Activated naive CD8-positive, alpha-beta T cell treated with anti-CD3 and anti-CD28 coated beads, Interleukin-2, amount 50 U/mL, for 24 hours (primary cell): Measurements from ENCODE around the gene CHST1.

Experiments
- ATAC-seq: fragments of 150-1000 bp; cut with Tn5 transposase; one replicate; pipeline ENCODE4 v1.10.0; 2021
- DNase-seq: peaks from one replicate; pipeline ENCODE4 v3.0.0; 2021
- H3K27ac Mint-ChIP-seq: one replicate; pipeline ENCODE4 v1.8.0; 2021; ENCODE audit warnings: mild to moderate bottlenecking, mixed read lengths
- H3K27me3 Mint-ChIP-seq: one replicate; pipeline ENCODE4 v1.8.0; 2021; ENCODE audit warnings: mixed read lengths
- H3K36me3 Mint-ChIP-seq: one replicate; pipeline ENCODE4 v1.8.0; 2021; ENCODE audit warnings: low read depth, mixed read lengths
- H3K4me1 Mint-ChIP-seq: one replicate; pipeline ENCODE4 v1.8.0; 2021; ENCODE audit warnings: mixed read lengths
- H3K4me3 Mint-ChIP-seq: one replicate; pipeline ENCODE4 v1.8.0; 2021; ENCODE audit warnings: mild to moderate bottlenecking, moderate library complexity, mixed read lengths
- H3K9me3 Mint-ChIP-seq: one replicate; pipeline ENCODE4 v1.8.0; 2021; ENCODE audit warnings: mixed read lengths

CHST1 gene

DNA sequence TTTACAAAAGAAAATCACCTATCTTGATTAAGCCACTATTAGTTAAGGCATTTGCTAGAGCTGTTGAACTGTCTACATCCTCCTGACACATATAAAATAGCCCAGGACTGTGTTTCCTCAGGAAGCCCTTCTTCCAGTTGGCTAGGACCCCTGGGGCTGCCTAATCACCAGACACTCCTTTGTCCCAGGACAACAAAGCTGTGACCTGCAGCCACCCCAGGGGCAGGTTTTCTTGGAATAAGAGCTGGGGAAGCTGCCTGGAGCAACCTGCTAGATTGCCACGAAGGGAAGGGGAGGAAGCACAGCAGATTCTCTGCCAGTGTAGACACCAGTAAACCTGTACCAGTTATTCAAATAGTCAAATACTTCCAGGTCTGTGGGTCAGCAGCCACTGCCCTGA, 17.6 kb downstream of the CHST1 start:
- no peak for DNase-seq
- Mint-ChIP-seq H3K9me3 (no peaks in the 10 kb centered on the region), H3K4me3 (no peak overlapping the region), H3K27me3 (peaks cover 6% of the 10 kb centered on the region), H3K36me3 (no peaks in the 10 kb centered on the region), H3K27ac (no peak overlapping the region), H3K4me1 (peaks cover 9% of the 10 kb centered on the region)
- ATAC-seq: no peak

- peak; percentile 50 for ATAC-seq
Measured at GRCh38 chr11:45647329-45647728, 18.1 kb downstream of the CHST1 start.

GRCh38 chr11:45646275-45646927, 19.0 kb downstream of the CHST1 start:
- H3K27me3 Mint-ChIP-seq: peaks cover 6% of the 10 kb centered on the region

More at GRCh38 chr11:45647329-45647728, 18.1 kb downstream of the CHST1 start:
- no peaks in the 10 kb centered on the region for H3K9me3 Mint-ChIP-seq
- peaks cover 6% of the 10 kb centered on the region for H3K27me3 Mint-ChIP-seq
- no peaks in the 10 kb centered on the region for H3K36me3 Mint-ChIP-seq
- no peak overlapping the region for H3K27ac Mint-ChIP-seq
- no peak for DNase-seq
- peaks cover 9% of the 10 kb centered on the region for H3K4me1 Mint-ChIP-seq
- H3K4me3 Mint-ChIP-seq: no peak overlapping the region

GRCh38 chr11:45644981-45645889, 20.2 kb downstream of the CHST1 start:
- no peak overlapping the region for H3K4me3 Mint-ChIP-seq
- peaks cover 9% of the 10 kb centered on the region for H3K4me1 Mint-ChIP-seq
- H3K36me3 Mint-ChIP-seq: no peaks in the 10 kb centered on the region
- no peak overlapping the region for H3K27ac Mint-ChIP-seq
- peaks cover under 1% of the 10 kb centered on the region for H3K27me3 Mint-ChIP-seq
- no peaks in the 10 kb centered on the region for H3K9me3 Mint-ChIP-seq
- ATAC-seq: no peak
- no peak for DNase-seq

More at GRCh38 chr11:45646275-45646927, 19.0 kb downstream of the CHST1 start:
- no peaks in the 10 kb centered on the region for H3K36me3 Mint-ChIP-seq
- ATAC-seq: peak; percentile 51
- peaks cover 9% of the 10 kb centered on the region for H3K4me1 Mint-ChIP-seq
- no peak overlapping the region for H3K27ac Mint-ChIP-seq
- no peak for DNase-seq
- no peaks in the 10 kb centered on the region for H3K9me3 Mint-ChIP-seq
- no peak overlapping the region for H3K4me3 Mint-ChIP-seq

GRCh38 chr11:45643598-45644260, 21.7 kb downstream of the CHST1 start:
- Mint-ChIP-seq H3K27ac (no peak overlapping the region), H3K4me3 (no peak overlapping the region), H3K27me3 (peaks cover 10% of the 10 kb centered on the region), H3K36me3 (no peaks in the 10 kb centered on the region), H3K9me3 (peaks cover 3% of the 10 kb centered on the region), H3K4me1 (peaks cover 9% of the 10 kb centered on the region)
- DNase-seq: no peak
- ATAC-seq: no peak

GRCh38 chr11:45641961-45642360, 23.5 kb downstream of the CHST1 start:
- peaks cover 11% of the 10 kb centered on the region for H3K9me3 Mint-ChIP-seq
- no peaks in the 10 kb centered on the region for H3K36me3 Mint-ChIP-seq
- no peak overlapping the region for H3K27ac Mint-ChIP-seq
- peaks cover 15% of the 10 kb centered on the region for H3K27me3 Mint-ChIP-seq
- no peak for ATAC-seq
- DNase-seq: no peak
- H3K4me3 Mint-ChIP-seq: no peak overlapping the region
- peaks cover 2% of the 10 kb centered on the region for H3K4me1 Mint-ChIP-seq

GRCh38 chr11:45638051-45638450, 27.4 kb downstream of the CHST1 start:
- Mint-ChIP-seq H3K36me3 (no peaks in the 10 kb centered on the region), H3K4me1 (no peaks in the 10 kb centered on the region), H3K9me3 (peaks cover 11% of the 10 kb centered on the region), H3K4me3 (no peak overlapping the region), H3K27me3 (peaks cover 29% of the 10 kb centered on the region), H3K27ac (no peak overlapping the region)
- DNase-seq (no peak), ATAC-seq (no peak)

GRCh38 chr11:45635907-45636306, 29.5 kb downstream of the CHST1 start:
- peaks cover 37% of the 10 kb centered on the region for H3K27me3 Mint-ChIP-seq
- no peak overlapping the region for H3K4me3 Mint-ChIP-seq

GRCh38 chr11:45625611-45626010, 39.8 kb downstream of the CHST1 start:
- DNase-seq (no peak), ATAC-seq (no peak)
- no peak overlapping the region for H3K27ac Mint-ChIP-seq
- H3K4me3 Mint-ChIP-seq: no peak overlapping the region
- H3K4me1 Mint-ChIP-seq: no peaks in the 10 kb centered on the region
- H3K27me3 Mint-ChIP-seq: peaks cover 19% of the 10 kb centered on the region
- H3K9me3 Mint-ChIP-seq: no peaks in the 10 kb centered on the region
- no peaks in the 10 kb centered on the region for H3K36me3 Mint-ChIP-seq

More at GRCh38 chr11:45635907-45636306, 29.5 kb downstream of the CHST1 start:
- H3K4me1 Mint-ChIP-seq: no peaks in the 10 kb centered on the region
- DNase-seq (no peak), ATAC-seq (no peak)
- H3K36me3 Mint-ChIP-seq: no peaks in the 10 kb centered on the region
- H3K9me3 Mint-ChIP-seq: peaks cover 11% of the 10 kb centered on the region
- no peak overlapping the region for H3K27ac Mint-ChIP-seq

- no peaks in the 10 kb centered on the region for H3K4me1 Mint-ChIP-seq
- DNase-seq: no peak
- H3K9me3 Mint-ChIP-seq: no peaks in the 10 kb centered on the region
- H3K27me3 Mint-ChIP-seq: peaks cover 12% of the 10 kb centered on the region
- H3K4me3 Mint-ChIP-seq: no peak overlapping the region
- ATAC-seq: no peak
- no peaks in the 10 kb centered on the region for H3K36me3 Mint-ChIP-seq
- H3K27ac Mint-ChIP-seq: no peak overlapping the region
Measured at GRCh38 chr11:45624095-45624494, 41.3 kb downstream of the CHST1 start.

GRCh38 chr11:45622861-45623260, 42.6 kb downstream of the CHST1 start:
- ATAC-seq (no peak), DNase-seq (no peak)
- Mint-ChIP-seq H3K27ac (no peak overlapping the region), H3K4me3 (no peak overlapping the region), H3K27me3 (peaks cover 12% of the 10 kb centered on the region), H3K36me3 (no peaks in the 10 kb centered on the region), H3K9me3 (no peaks in the 10 kb centered on the region), H3K4me1 (no peaks in the 10 kb centered on the region)

- ATAC-seq (no peak), DNase-seq (no peak)
- Mint-ChIP-seq H3K27me3 (peaks cover 15% of the 10 kb centered on the region), H3K27ac (no peak overlapping the region), H3K9me3 (no peaks in the 10 kb centered on the region), H3K36me3 (no peaks in the 10 kb centered on the region), H3K4me3 (no peak overlapping the region), H3K4me1 (no peaks in the 10 kb centered on the region)
Measured at GRCh38 chr11:45622283-45622682, 43.1 kb downstream of the CHST1 start.

GRCh38 chr11:45621588-45621987, 43.8 kb downstream of the CHST1 start:
- Mint-ChIP-seq H3K27me3 (peaks cover 15% of the 10 kb centered on the region), H3K27ac (no peak overlapping the region), H3K4me3 (no peak overlapping the region), H3K36me3 (no peaks in the 10 kb centered on the region), H3K9me3 (no peaks in the 10 kb centered on the region), H3K4me1 (no peaks in the 10 kb centered on the region)
- DNase-seq (no peak), ATAC-seq (no peak)

- ATAC-seq: no peak
Measured at GRCh38 chr11:45620243-45620642, 45.2 kb downstream of the CHST1 start.

More at GRCh38 chr11:45620243-45620642, 45.2 kb downstream of the CHST1 start:
- Mint-ChIP-seq H3K27ac (no peak overlapping the region), H3K27me3 (peaks cover 14% of the 10 kb centered on the region), H3K4me1 (no peaks in the 10 kb centered on the region), H3K36me3 (no peaks in the 10 kb centered on the region), H3K4me3 (no peak overlapping the region), H3K9me3 (no peaks in the 10 kb centered on the region)
- no peak for DNase-seq
